ENCODE results near the gene F12. TPM values are rescaled to one million over a fixed set of nuclear protein-coding genes. Genes with fewer than 3 reads are reported as not detected.

Gene F12
- total and polyA plus RNA-seq, 4 experiments from 2014 or later, result 2.0 to 2.4 TPM; not detected in 2

DNA sequence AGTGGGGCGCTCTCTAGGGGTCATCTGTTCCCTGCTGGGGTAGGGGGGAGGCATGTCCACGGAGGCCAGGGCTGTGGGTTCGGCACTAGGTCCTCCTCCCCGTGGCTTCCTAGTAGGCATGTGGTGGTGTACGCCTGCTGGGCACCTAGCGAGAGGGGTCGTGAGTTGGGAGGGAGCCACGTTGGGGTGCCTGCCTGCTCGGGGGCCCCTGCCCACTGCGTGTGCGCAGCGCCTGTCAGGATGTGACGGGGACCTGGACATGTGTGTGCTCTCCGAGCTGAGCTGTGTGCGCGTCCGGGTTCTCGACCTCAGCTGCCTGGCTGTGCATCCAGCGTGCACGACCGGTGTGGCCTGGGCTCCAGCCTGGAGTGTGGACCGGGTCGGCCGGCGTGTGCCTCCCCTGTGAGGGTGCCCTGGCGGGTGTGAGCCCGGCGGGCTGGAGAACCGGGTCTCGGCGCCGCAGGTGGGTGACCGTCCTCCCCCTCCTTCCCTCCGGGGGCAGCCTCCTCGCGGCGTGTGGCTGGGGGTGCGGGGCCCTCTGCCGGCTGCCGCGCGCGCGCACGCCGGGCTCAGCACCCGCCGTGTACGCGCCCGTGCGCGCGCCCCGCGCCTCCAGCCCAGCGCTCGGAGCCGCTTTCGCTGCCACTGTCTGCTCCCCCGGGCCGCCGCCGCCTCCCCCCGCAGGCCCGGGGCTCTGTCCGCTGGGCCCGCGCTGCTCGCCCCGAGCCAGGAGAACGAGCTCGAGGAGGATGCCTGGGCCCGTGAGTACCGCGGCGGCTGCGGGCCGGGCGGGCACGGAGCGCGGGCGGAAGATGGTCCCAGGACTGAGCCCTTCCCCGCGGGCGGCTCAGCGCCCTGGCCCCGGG, 37.1 kb upstream of the F12 start, which contains the start of gene PRR7:
Gene PRR7, plus strand, starts transcription at position 615 of the 866 bp plus-strand sequence. CDS start 8,254 bp downstream, outside the sequence.
- peak within 1 kb of the TSS; percentile 95 to 99 (median 97) for H3K27ac Mint-ChIP-seq
- Histone ChIP-seq H3K27ac (ENCODE audit: low read depth, low read length) (peak within 1 kb of the TSS; percentile 94), H3K4me3 (ENCODE audit: low read length in 2 of 2) (peak within 1 kb of the TSS in 1 of 2 donors; percentile 50), H3K27me3 (ENCODE audit: insufficient read depth, low read length) (no peaks in the 10 kb centered on the region), H3K4me1 (ENCODE audit: insufficient read depth, low read length) (peaks cover 51% of the 10 kb centered on the region), H3K9me3 (ENCODE audit: control insufficient read depth in 1 of 2, low read length in 2 of 2) (no peaks in the 10 kb centered on the region), H3K36me3 (ENCODE audit: insufficient read depth, low read length) (peaks cover 8% of the 10 kb centered on the region)
- peaks cover 0 to 25% of the 10 kb centered on the region in 2 donors for H3K36me3 Mint-ChIP-seq
- no peaks in the 10 kb centered on the region for H3K27me3 Mint-ChIP-seq
- peaks cover 0 to 4% (median 0%) of the 10 kb centered on the region in 8 donors for H3K9me3 Mint-ChIP-seq
- CTCF ChIA-PET (ENCODE audit: partially characterized antibody), result interaction anchor here (1.0 to 26.1 kb wide), 7 partner anchors 8 to 333 kb away, joined by 4 to 821 read pairs (median 49); partner anchors contain the start of genes F12, GRK6 and PFN3
- DNase-seq, result peak; percentile 77 to 85 (median 82)
- H3K4me3 Mint-ChIP-seq, result peak within 1 kb of the TSS; percentile 81 to 90 (median 85)
- intact Hi-C loops (cut with micrococcal nuclease), result loop anchor here (1.0 to 2.0 kb wide), 3 partner anchors 8 to 44 kb away; partner anchors contain the start of gene GRK6
- POLR2A ChIA-PET (ENCODE audit: partially characterized antibody), result interaction anchor here (0.6 to 20.7 kb wide), 18 partner anchors 8 to 137 kb away, joined by 3 to 1171 read pairs (median 7); partner anchors contain the start of genes DDX41, F12, GRK6 and LMAN2
- H3K4me1 Mint-ChIP-seq, result peaks cover 25 to 53% (median 41%) of the 10 kb centered on the region in 4 donors

DNA sequence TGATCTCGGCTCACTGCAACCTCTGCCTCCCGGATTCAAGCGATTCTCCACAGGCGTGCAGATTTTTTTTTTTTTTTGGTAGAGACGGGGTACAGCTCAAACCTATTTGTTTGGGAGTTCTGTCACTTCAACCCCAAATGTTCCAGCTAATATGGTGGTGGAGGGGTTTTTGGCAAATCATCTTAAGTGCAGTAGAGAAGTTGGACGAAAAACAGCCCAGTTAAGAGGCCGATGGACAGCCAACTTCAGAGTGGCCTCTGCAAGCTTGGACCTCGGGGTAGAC, 36.5 kb upstream of the F12 start:
- H3K27ac ChIP-seq (ENCODE audit: low read depth, low read length), result peak overlapping the region; percentile 94
- Mint-ChIP-seq H3K36me3 (peaks cover 0 to 27% of the 10 kb centered on the region in 2 donors), H3K27me3 (no peaks in the 10 kb centered on the region), H3K4me3 (peak overlapping the region; percentile 81 to 90 (median 85)), H3K27ac (peak overlapping the region; percentile 95 to 99 (median 97)), H3K4me1 (peaks cover 25 to 55% (median 41%) of the 10 kb centered on the region in 4 donors), H3K9me3 (peaks cover 0 to 4% (median 0%) of the 10 kb centered on the region in 8 donors)
- peak in 3 of 5 donors; percentile 30 to 39 (median 35) for DNase-seq
- H3K4me1 ChIP-seq (ENCODE audit: insufficient read depth, low read length), result peaks cover 57% of the 10 kb centered on the region
- H3K27me3 ChIP-seq (ENCODE audit: insufficient read depth, low read length), result no peaks in the 10 kb centered on the region
- ChIA-PET CTCF (ENCODE audit: partially characterized antibody) (interaction anchor here (1.3 to 26.1 kb wide), 7 partner anchors 9 to 333 kb away, joined by 3 to 821 read pairs (median 49); partner anchors contain the start of genes F12, GRK6, PFN3 and PRELID1), POLR2A (ENCODE audit: partially characterized antibody) (interaction anchor here (0.8 to 20.7 kb wide), 15 partner anchors 8 to 137 kb away, joined by 3 to 1171 read pairs (median 22); partner anchors contain the start of genes F12, GRK6, LMAN2 and PDLIM7)
- H3K9me3 ChIP-seq (ENCODE audit: control insufficient read depth in 1 of 2, low read length in 2 of 2), result no peaks in the 10 kb centered on the region
- intact Hi-C loops (cut with micrococcal nuclease), result loop anchor here (1.0 to 2.0 kb wide), 3 partner anchors 8 to 43 kb away; partner anchors contain the start of gene GRK6
- H3K4me3 ChIP-seq (ENCODE audit: low read length in 2 of 2), result peak overlapping the region in 1 of 2 donors; percentile 50
- peaks cover 14% of the 10 kb centered on the region for H3K36me3 ChIP-seq (ENCODE audit: insufficient read depth, low read length)

DNA sequence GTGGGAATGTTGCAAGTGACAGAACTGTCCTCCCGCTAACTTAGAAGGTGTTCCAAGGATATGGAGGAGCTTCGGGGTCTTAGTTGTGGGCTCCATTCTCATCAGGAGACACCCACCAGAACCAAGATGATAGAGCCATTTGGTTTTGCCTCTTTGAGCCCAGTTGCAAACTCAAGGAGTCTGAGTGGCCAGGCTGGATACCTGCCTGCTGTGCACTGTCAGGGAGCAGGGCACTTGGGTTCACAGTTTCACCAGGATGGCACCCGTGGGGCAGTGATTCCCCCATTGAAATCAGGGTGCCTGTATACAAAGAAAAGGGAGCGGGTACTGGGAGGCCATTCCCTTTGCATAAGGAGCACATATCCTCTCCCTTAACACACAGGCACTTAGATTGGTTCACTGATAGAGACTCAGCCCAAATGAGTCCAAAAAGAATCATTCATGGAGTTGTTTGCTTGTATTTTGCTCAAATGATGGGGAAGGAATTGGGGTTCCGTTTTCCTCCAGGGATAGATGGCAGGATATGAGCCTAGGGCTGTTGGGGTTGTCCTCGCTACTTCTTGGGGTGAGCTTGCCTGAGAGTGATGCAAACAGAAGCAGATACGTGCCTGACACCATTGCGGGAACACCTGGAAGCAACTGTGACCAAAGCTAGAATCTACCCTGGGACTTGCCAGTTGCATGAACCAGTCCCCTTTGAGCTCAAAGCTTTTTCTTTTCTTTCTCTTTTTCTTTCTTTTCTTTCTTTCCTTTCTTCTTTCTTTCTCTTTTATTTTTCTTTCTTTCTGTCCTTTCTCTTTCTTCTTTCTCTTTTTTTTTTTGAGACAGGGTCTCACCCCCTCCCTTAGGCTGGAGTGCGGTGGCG, 35.9 kb upstream of the F12 start:
- H3K4me3 ChIP-seq (ENCODE audit: low read length in 2 of 2), result no peak overlapping the region
- DNase-seq, result peak; percentile 48 to 79 (median 56)
- POLR2A ChIA-PET (ENCODE audit: partially characterized antibody), result interaction anchor here (0.6 to 20.7 kb wide), 15 partner anchors 7 to 136 kb away, joined by 3 to 1171 read pairs (median 22); partner anchors contain the start of genes F12, GRK6, PDLIM7 and PFN3
- peak overlapping the region; percentile 81 to 90 (median 85) for H3K4me3 Mint-ChIP-seq
- peak overlapping the region; percentile 94 for H3K27ac ChIP-seq (ENCODE audit: low read depth, low read length)
- no peaks in the 10 kb centered on the region for H3K27me3 Mint-ChIP-seq
- H3K27ac Mint-ChIP-seq, result peak overlapping the region; percentile 95 to 99 (median 97)
- no peaks in the 10 kb centered on the region for H3K27me3 ChIP-seq (ENCODE audit: insufficient read depth, low read length)
- peaks cover 20% of the 10 kb centered on the region for H3K36me3 ChIP-seq (ENCODE audit: insufficient read depth, low read length)
- H3K4me1 Mint-ChIP-seq, result peaks cover 28 to 59% (median 43%) of the 10 kb centered on the region in 4 donors
- H3K4me1 ChIP-seq (ENCODE audit: insufficient read depth, low read length), result peaks cover 62% of the 10 kb centered on the region
- no peaks in the 10 kb centered on the region for H3K9me3 ChIP-seq (ENCODE audit: control insufficient read depth in 1 of 2, low read length in 2 of 2)
- H3K9me3 Mint-ChIP-seq, result peaks cover 0 to 4% (median 0%) of the 10 kb centered on the region in 8 donors
- CTCF ChIA-PET (ENCODE audit: partially characterized antibody), result interaction anchor here (1.3 to 26.1 kb wide), 9 partner anchors 7 to 332 kb away, joined by 3 to 821 read pairs (median 6); partner anchors contain the start of genes F12, GRK6, PFN3 and PRELID1
- intact Hi-C loops (cut with micrococcal nuclease), result no loop called here
- peaks cover 3 to 30% of the 10 kb centered on the region in 2 donors for H3K36me3 Mint-ChIP-seq

DNA sequence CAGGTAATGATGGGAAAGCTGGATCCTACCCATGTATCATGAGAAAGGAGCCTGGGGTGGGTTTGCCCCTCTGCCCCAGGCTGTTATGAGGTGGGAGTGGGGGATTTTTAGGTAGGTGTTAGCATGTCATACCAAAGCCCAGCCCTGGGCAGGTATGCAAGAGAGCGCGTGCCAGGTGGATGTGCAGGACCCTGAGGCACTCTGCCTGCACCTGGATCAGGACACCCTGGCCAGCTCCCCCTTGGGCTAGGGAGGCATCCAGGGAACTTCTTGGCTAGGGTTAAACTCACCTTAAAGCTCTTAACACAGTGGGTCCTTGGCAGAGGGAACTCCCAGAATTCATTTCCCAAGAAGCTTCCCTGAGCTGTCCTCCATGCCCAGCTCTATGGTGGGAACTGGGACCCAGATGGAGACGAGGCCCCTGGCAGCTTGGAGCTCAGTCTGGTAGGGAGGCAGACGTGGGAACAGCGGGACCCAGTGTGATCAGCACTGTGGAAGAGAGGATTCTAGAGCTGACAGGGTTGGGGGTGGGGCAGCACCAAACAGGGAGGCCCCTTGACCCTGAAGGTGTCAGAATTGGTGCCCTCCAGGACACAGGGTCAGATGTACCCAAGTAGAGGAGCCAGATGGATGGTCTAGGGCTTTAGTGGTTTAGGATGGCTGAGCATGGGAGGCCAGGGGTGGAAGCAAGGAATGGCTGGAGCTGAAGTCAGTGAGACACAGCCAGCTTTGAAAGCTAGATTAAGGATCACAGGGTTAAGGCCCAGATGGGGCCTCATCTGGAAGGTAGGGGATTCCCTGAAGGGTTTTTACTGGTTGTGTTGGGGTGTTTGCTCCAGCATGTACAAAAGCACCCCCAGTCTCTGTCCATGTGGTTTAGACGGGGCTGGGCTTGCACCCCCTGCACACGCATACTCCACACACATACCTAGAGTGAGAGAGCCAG, 35.0 kb upstream of the F12 start:
- intact Hi-C loops (cut with micrococcal nuclease), result no loop called here

GRCh38 chr5:177443144-177443983, 34.0 kb upstream of the F12 start:
- H3K9me3 ChIP-seq (ENCODE audit: control insufficient read depth in 1 of 2, low read length in 2 of 2), result no peaks in the 10 kb centered on the region

More for the DNA sequence above, 35.0 kb upstream of the F12 start:
- Histone ChIP-seq H3K27me3 (ENCODE audit: insufficient read depth, low read length) (no peaks in the 10 kb centered on the region), H3K27ac (ENCODE audit: low read depth, low read length) (peak overlapping the region; percentile 94), H3K36me3 (ENCODE audit: insufficient read depth, low read length) (peaks cover 21% of the 10 kb centered on the region), H3K4me3 (ENCODE audit: low read length in 2 of 2) (no peak overlapping the region), H3K4me1 (ENCODE audit: insufficient read depth, low read length) (peaks cover 71% of the 10 kb centered on the region), H3K9me3 (ENCODE audit: control insufficient read depth in 1 of 2, low read length in 2 of 2) (no peaks in the 10 kb centered on the region)
- Mint-ChIP-seq H3K27ac (peak overlapping the region; percentile 95 to 99 (median 97)), H3K4me3 (peak overlapping the region; percentile 16 to 89 (median 82)), H3K36me3 (peaks cover 13 to 39% of the 10 kb centered on the region in 2 donors), H3K9me3 (peaks cover 0 to 4% (median 0%) of the 10 kb centered on the region in 8 donors), H3K27me3 (no peaks in the 10 kb centered on the region), H3K4me1 (peaks cover 36 to 68% (median 52%) of the 10 kb centered on the region in 4 donors)
- CTCF ChIA-PET (ENCODE audit: partially characterized antibody), result interaction anchor here (1.3 to 26.1 kb wide), 9 partner anchors 8 to 141 kb away, joined by 3 to 821 read pairs (median 6); partner anchors contain the start of genes F12, GRK6, PFN3 and PRELID1
- peak in 4 of 5 donors; percentile 46 to 80 (median 57) for DNase-seq
- POLR2A ChIA-PET (ENCODE audit: partially characterized antibody), result interaction anchor here (0.8 to 20.7 kb wide), 10 partner anchors 8 to 134 kb away, joined by 3 to 1171 read pairs (median 54); partner anchors contain the start of genes F12, GRK6, PDLIM7 and PFN3

More at GRCh38 chr5:177443144-177443983, 34.0 kb upstream of the F12 start:
- peaks cover 72% of the 10 kb centered on the region for H3K4me1 ChIP-seq (ENCODE audit: insufficient read depth, low read length)
- peak overlapping the region; percentile 94 for H3K27ac ChIP-seq (ENCODE audit: low read depth, low read length)
- intact Hi-C loops (cut with micrococcal nuclease), result no loop called here
- DNase-seq, result no peak
- H3K4me1 Mint-ChIP-seq, result peaks cover 39 to 70% (median 55%) of the 10 kb centered on the region in 4 donors
- no peak overlapping the region for H3K4me3 ChIP-seq (ENCODE audit: low read length in 2 of 2)
- CTCF ChIA-PET (ENCODE audit: partially characterized antibody), result interaction anchor here (1.6 to 26.1 kb wide), 6 partner anchors 9 to 57 kb away, joined by 3 to 821 read pairs (median 55); partner anchors contain the start of genes F12, GRK6 and PFN3
- H3K27me3 ChIP-seq (ENCODE audit: insufficient read depth, low read length), result no peaks in the 10 kb centered on the region
- H3K9me3 Mint-ChIP-seq, result peaks cover 0 to 1% (median 0%) of the 10 kb centered on the region in 8 donors
- H3K27ac Mint-ChIP-seq, result peak overlapping the region; percentile 41 to 99 (median 95)
- H3K36me3 ChIP-seq (ENCODE audit: insufficient read depth, low read length), result peaks cover 26% of the 10 kb centered on the region
- POLR2A ChIA-PET (ENCODE audit: partially characterized antibody), result interaction anchor here (0.9 to 20.7 kb wide), 8 partner anchors 7 to 133 kb away, joined by 3 to 1171 read pairs (median 90); partner anchors contain the start of genes F12, GRK6, PFN3 and RGS14
- H3K4me3 Mint-ChIP-seq, result no peak overlapping the region
- no peaks in the 10 kb centered on the region for H3K27me3 Mint-ChIP-seq
- peaks cover 21 to 45% of the 10 kb centered on the region in 2 donors for H3K36me3 Mint-ChIP-seq

All from CD4-positive, alpha-beta memory T cell (primary cell).